A172 (cell line): ENCODE results near the gene LRMDA. TPM values are rescaled to one million over a fixed set of nuclear protein-coding genes. Genes with fewer than 3 reads are reported as not detected.
"Not testable (repeated sequence)": the region's sequence is repeated elsewhere in the genome, so short reads cannot be mapped to it uniquely, and the experiment has no call there.

Source experiments
- DNase-seq: peaks from one replicate; pipeline ENCODE4 v3.0.0-alpha.2; 2015; ENCODE audit warnings: low spot score
- total RNA-seq: library from RNA; depleted of rRNA; stranded (reverse); fragments of >200 nt; shearing (Covaris generic); gene quantifications from 2 replicates; pipeline ENCODE4 v1.2.3, GENCODE V29; 2014

Gene LRMDA
- total RNA-seq, 1 experiment from 2014 or later: not detected

DNA sequence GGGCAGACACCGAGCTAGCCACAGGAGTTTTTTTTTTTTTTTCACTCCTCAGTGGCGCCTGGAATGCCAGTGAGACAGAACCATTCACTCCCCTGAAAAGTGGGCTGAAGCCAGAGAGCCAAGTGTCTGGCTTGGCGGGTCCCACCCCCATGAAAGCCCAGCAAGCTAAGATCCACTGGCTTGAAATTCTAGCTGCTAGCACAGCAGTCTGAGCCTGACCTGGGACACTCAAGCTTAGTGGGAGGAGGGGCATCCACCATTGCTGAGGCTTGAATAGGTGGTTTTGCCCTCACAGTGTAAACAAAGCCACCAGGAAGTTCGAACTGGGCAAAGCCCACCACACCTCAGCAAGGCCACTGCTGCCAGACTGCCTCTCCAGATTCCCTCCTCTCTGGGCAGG is 144.5 kb downstream of the LRMDA start:
- DNase-seq: no peak

GRCh38 chr10:75582102-75582501 is 150.7 kb downstream of the LRMDA start:
- DNase-seq: no peak

DNA sequence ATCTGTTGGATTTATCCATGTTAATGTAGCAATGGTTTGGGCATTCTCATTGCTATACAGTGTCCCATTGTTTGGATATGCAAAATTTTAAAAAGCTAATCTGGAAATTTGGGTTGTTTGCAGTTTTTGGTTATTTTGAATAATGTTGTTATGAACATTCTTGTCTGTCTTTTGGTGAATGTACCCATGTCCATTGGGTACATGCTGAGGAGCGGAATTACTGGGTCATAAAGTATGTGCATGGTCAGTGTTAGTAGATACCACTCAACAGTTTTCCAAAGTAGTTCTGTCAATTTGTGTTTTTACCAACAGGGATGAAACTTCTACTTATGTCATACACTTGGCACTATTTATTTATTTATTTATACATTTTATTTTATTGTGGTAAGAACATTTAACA is 153.9 kb downstream of the LRMDA start:
- DNase-seq: no peak

GRCh38 chr10:75586814-75587213 is 155.4 kb downstream of the LRMDA start:
- DNase-seq: no peak

DNA sequence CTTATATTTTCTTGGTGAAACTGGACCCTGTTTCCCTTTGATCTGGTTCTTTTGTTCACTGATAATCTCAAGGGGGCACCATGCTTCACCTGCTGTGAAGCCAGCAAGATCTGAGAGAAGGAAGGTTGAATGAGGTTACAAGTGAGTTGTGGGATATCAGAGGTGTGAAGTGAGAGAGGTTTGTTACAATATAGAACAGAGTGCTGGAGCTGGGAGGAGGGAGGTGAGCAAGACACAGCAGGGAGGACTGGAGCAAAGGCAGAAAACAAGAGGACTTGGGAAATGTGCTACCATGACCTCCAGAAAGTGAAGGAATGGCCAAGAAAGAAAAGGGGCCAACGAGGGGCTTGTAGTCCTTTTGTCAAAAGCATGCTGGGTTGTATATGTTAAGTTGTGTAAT is 156.6 kb downstream of the LRMDA start:
- no peak for DNase-seq

DNA sequence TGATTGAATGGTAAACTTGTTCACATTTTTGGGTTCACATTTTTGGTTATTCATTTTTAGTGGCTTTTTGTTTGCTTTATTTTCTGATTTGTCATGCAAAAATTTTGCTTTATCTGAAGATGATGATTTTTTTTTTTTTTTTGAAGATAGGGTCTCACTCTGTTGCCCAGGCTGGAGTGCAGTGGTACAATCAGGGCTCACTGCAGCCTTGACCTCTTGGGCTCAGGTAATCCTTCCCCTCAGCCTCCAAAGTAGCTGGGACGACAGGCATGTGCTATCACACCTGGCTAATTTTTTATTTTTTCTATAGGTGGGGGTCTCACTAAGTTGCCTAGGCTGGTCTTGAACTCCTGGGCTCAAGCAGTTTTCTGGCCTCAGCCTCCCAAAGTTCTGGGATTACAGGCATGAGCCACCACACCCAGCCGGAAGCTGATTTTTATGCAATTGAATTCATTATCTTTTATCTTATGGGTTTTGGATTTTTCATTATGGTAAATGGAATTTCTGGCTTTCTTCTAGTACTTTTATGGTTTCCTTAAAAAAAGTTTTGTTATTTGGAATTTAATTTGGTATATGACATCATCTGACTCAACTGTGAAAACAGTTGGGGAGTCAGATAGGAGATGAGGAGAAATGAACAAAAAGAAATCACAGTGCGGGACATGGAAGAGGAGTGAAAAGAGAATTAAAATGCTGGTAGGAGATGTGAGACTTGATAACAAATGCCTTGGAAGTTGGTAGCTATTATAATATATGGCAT is 158.7 kb downstream of the LRMDA start:
- no peak for DNase-seq

- DNase-seq: no peak
Measured at GRCh38 chr10:75592151-75592787, 160.8 kb downstream of the LRMDA start.

DNA sequence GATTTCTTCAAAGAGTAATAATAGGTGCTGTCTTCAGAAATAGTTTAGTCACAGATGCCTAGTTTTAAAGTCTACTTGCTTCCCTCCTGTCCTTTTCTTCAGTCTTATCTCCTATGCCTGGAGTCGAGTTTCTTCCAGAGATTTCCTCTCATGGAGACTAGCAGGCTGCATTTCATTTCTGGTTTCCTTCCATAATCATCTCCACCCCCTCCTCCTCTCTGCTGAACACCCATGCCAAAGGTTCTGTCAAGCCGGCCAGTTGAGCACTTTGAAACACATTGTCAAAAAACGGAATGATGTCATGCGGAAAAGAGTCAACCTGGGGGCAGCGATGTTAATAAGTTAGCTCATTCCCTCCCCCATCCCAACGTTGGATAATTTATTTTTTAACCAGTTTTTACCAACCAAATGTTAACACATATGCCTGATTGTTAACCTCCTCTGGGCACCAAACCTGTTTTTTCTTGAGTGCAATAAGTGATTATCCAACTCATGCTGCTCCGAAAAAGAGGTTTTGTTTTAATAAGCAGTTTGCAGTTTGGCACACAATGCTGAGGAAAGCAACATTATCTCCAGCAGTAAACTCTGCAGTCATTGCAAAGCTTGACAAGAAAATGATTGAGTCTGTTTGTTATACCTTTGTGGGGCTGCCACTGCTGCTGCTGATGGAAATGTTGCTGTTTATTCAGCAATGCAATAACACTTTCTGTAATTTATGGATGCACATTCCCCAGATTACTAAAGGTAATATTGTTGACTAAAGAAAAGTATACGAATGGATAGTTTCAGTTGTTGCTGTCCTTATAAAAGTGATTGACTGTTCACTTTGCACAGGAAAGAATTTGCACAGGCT is 161.6 kb downstream of the LRMDA start:
- DNase-seq: no peak

GRCh38 chr10:75593692-75594556 is 162.5 kb downstream of the LRMDA start:
- no peak for DNase-seq

GRCh38 chr10:75596930-75597620 is 165.7 kb downstream of the LRMDA start:
- no peak for DNase-seq

DNA sequence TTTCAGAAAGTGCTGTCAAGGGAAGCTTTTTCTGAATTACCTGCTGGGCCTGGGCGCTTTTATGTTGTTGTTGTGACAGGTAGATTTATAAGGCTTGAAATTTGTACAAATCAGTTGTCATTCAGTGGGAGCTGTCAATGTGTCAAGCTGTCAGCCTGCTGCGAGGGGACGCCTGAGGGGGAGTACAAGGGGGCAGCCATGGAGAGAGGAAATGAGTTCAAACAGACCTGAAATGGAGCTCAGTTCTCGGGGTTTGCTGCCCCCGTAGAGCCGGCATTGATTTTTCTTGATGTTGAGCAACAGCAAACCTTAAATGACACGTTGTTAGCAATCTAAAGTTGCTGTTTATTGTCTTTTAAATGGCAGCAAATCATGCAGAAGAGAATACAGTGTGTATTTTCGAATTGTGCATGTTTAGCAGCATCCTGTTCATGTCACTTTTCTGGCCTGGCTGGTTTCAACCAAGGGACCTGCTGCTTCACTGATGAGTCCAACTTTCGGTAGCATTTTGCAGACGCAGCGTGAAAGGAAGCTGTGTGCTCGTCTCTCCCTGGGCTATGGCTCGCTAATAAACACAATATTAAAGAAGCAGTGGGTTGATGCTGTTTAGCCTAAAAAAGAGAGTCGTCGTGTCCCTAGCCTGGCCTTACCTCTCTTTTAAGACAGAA is 166.5 kb downstream of the LRMDA start:
- no peak for DNase-seq

GRCh38 chr10:75598998-75599397 is 167.6 kb downstream of the LRMDA start:
- no peak for DNase-seq

DNA sequence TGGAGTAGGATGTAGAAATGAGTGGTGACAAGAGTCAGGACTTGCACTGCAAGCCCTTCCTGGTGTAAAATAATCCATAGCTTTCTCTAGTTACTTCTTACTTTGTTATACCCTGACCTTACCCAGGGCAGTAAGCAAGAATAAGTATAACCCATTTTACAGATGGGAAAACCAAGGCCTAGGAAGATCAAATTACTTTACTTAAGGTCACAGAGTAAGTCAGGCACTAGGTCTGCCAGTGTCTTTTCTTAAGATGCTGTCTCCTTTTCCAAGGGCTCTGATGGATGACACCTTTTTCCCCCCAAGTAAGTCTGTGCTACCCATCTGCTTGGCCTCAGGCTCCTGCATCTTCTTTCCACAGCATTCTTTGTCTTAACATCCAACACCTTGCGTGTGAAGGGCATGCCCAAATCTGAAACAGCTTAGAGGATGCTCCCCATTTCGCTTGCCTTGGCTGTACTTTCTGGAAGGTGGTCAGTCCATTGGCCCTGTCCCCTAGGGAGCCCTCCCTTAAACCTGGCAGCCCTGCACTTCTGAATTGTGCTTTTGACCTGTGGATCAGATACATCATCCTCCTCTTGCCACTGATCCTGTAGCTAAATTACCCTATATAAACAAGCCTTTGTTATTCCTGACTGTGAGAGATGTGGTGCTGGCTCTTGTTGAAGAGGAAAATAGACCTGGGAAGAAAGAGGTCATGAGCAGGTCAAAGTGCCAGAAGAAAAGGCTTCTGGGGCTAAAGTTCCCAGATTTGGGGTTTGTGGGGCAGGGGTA is 168.6 kb downstream of the LRMDA start:
- DNase-seq: no peak

DNA sequence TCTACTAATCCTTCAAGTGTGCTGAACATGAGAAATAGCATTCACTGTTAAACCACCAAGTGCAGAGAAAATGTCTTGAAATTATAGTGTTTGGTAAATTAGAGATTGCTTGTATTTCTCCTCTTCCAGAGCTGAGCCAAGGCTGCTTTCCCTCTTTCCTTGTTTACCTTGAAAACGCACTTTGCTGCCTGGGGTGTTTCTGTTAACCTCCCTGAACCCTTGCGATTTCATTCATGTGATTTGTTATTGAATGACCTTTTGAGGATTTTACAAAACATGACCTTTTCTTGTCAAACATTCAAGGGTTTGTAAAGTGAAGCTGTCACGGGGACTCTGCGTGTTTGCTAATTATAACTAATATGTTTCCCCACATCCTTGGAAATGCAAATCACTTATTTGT is 169.4 kb downstream of the LRMDA start:
- no peak for DNase-seq

- DNase-seq: no peak
Measured at GRCh38 chr10:75602341-75602740, 170.9 kb downstream of the LRMDA start.

GRCh38 chr10:75605096-75605495 is 173.7 kb downstream of the LRMDA start:
- DNase-seq: no peak

DNA sequence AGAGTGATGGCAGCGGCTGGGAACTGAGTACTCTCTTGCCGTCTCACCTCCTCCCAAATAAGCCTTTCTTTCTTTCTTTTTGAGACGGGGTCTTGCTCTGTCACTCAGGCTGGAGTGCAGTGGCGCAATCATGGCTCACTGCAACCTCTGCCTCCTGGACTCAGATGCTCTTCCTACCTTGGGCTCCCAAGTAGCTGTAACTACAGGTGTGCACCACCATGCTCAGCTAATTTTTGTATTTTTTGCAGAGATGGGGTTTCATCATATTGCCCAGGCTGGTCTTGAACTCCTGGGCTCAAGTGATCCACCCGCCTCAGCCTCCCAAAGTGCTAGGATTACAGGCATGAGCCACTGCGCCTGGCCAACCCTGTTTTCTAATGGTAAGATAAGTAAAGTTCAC is 174.4 kb downstream of the LRMDA start:
- not testable (repeated sequence) for DNase-seq

- DNase-seq: no peak
Measured at GRCh38 chr10:75606203-75606779, 174.9 kb downstream of the LRMDA start.

DNA sequence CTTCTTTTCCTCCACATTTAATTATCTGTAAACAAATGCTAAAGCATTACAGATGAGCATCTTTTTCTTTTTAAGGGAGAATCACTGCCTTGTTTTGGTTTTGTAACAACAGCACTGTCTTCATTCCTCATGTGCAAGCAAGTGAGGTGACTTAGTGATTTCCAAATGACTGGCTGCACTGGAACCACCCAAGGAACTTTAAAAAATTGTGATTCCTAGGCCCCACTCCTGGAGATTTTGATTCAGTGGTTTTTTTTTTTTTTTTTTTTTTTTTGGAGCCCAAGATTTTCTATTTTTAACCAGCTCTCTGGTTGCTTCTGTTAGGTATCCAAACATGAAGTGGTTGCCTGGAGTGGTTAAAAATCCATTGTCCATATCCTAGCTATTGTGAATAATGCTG is 176.2 kb downstream of the LRMDA start:
- no peak for DNase-seq
